ENCODE data around the gene FOXP1.

FOXP1 gene

GRCh38 chr3:71268462-71268999 is 315.0 kb downstream of the FOXP1 start:
- Histone ChIP-seq H3K14ac (ENCODE audit: low read length) (no peak overlapping the region), H3K4me2 (ENCODE audit: low read length) (no peak overlapping the region), H3K4me1 (ENCODE audit: control insufficient read depth in 1 of 2, insufficient read depth in 2 of 2, low read length in 2 of 2) (peaks cover 0 to 2% of the 10 kb centered on the region in 2 experiments), H2BK5ac (ENCODE audit: low read depth, low read length, poor library complexity) (no peak overlapping the region), H4K12ac (ENCODE audit: low read depth, low read length) (no peak overlapping the region), H3K9ac (ENCODE audit: low read length) (no peak overlapping the region), H2BK120ac (ENCODE audit: insufficient read depth, low read length, poor library complexity) (no peak overlapping the region), H3K9me3 (ENCODE audit: insufficient read depth, low read depth, low read length) (no peaks in the 10 kb centered on the region), H3K79me1 (ENCODE audit: low read length) (no peaks in the 10 kb centered on the region), H3K4ac (ENCODE audit: low read depth, low read length) (no peak overlapping the region), H2AK5ac (ENCODE audit: low read length) (no peak overlapping the region), H4K91ac (ENCODE audit: low read depth, low read length) (no peak overlapping the region), H3K79me2 (ENCODE audit: control insufficient read depth, insufficient read depth, low read length, poor library complexity) (no peaks in the 10 kb centered on the region), H3K18ac (ENCODE audit: low read length) (no peak overlapping the region), H3K27me3 (ENCODE audit: insufficient read depth, low read length) (no peaks in the 10 kb centered on the region), H3K27ac (ENCODE audit: low read depth, low read length) (no peak overlapping the region), H2BK12ac (ENCODE audit: low read length) (no peak overlapping the region), H3K23ac (ENCODE audit: low read length) (no peak overlapping the region), H4K8ac (ENCODE audit: low read depth, low read length) (no peak overlapping the region), H3K36me3 (ENCODE audit: control insufficient read depth in 1 of 2, insufficient read depth in 2 of 2, low read length in 2 of 2) (no peaks in the 10 kb centered on the region), H2AFZ (ENCODE audit: insufficient read depth, low read length, poor library complexity) (no peak overlapping the region), H3K4me3 (ENCODE audit: low read depth, low read length) (no peak overlapping the region)
- DNase-seq = no peak
- no CpG with 5 or more reads among the region's 5 CpGs for WGBS (ENCODE audit: extremely low coverage, insufficient coverage, insufficient read length)

GRCh38 chr3:71266875-71267274 is 316.7 kb downstream of the FOXP1 start:
- no peak overlapping the region for H4K91ac ChIP-seq (ENCODE audit: low read depth, low read length)
- no peak overlapping the region for H2BK5ac ChIP-seq (ENCODE audit: low read depth, low read length, poor library complexity)
- H3K14ac ChIP-seq (ENCODE audit: low read length) = no peak overlapping the region
- no peak for DNase-seq
- no peaks in the 10 kb centered on the region for H3K79me2 ChIP-seq (ENCODE audit: control insufficient read depth, insufficient read depth, low read length, poor library complexity)
- H3K4ac ChIP-seq (ENCODE audit: low read depth, low read length) = no peak overlapping the region
- H3K23ac ChIP-seq (ENCODE audit: low read length) = no peak overlapping the region
- no peak overlapping the region for H3K9ac ChIP-seq (ENCODE audit: low read length)
- no peak overlapping the region for H4K12ac ChIP-seq (ENCODE audit: low read depth, low read length)
- no peak overlapping the region for H2BK120ac ChIP-seq (ENCODE audit: insufficient read depth, low read length, poor library complexity)
- no peak overlapping the region for H4K8ac ChIP-seq (ENCODE audit: low read depth, low read length)
- no peak overlapping the region for H3K4me2 ChIP-seq (ENCODE audit: low read length)
- no peaks in the 10 kb centered on the region for H3K9me3 ChIP-seq (ENCODE audit: insufficient read depth, low read depth, low read length)
- H3K4me1 ChIP-seq (ENCODE audit: control insufficient read depth in 1 of 2, insufficient read depth in 2 of 2, low read length in 2 of 2) = peaks cover 0 to 2% of the 10 kb centered on the region in 2 experiments
- H2BK12ac ChIP-seq (ENCODE audit: low read length) = no peak overlapping the region
- H3K36me3 ChIP-seq (ENCODE audit: control insufficient read depth in 1 of 2, insufficient read depth in 2 of 2, low read length in 2 of 2) = no peaks in the 10 kb centered on the region
- no peaks in the 10 kb centered on the region for H3K27me3 ChIP-seq (ENCODE audit: insufficient read depth, low read length)
- WGBS (ENCODE audit: extremely low coverage, insufficient coverage, insufficient read length) = no CpG with 5 or more reads among the region's 1 CpG
- no peak overlapping the region for H2AFZ ChIP-seq (ENCODE audit: insufficient read depth, low read length, poor library complexity)
- H3K79me1 ChIP-seq (ENCODE audit: low read length) = no peaks in the 10 kb centered on the region
- H3K18ac ChIP-seq (ENCODE audit: low read length) = no peak overlapping the region
- no peak overlapping the region for H3K27ac ChIP-seq (ENCODE audit: low read depth, low read length)
- no peak overlapping the region for H3K4me3 ChIP-seq (ENCODE audit: low read depth, low read length)
- H2AK5ac ChIP-seq (ENCODE audit: low read length) = no peak overlapping the region

GRCh38 chr3:71265365-71265915 is 318.1 kb downstream of the FOXP1 start:
- no peak for DNase-seq
- H2AFZ ChIP-seq (ENCODE audit: insufficient read depth, low read length, poor library complexity) = no peak overlapping the region
- H3K79me1 ChIP-seq (ENCODE audit: low read length) = no peaks in the 10 kb centered on the region
- H2BK120ac ChIP-seq (ENCODE audit: insufficient read depth, low read length, poor library complexity) = no peak overlapping the region
- no peaks in the 10 kb centered on the region for H3K27me3 ChIP-seq (ENCODE audit: insufficient read depth, low read length)
- no peak overlapping the region for H3K4me3 ChIP-seq (ENCODE audit: low read depth, low read length)
- no peak overlapping the region for H3K9ac ChIP-seq (ENCODE audit: low read length)
- peaks cover 0 to 2% of the 10 kb centered on the region in 2 experiments for H3K4me1 ChIP-seq (ENCODE audit: control insufficient read depth in 1 of 2, insufficient read depth in 2 of 2, low read length in 2 of 2)
- H3K27ac ChIP-seq (ENCODE audit: low read depth, low read length) = no peak overlapping the region
- H2BK5ac ChIP-seq (ENCODE audit: low read depth, low read length, poor library complexity) = no peak overlapping the region
- H2AK5ac ChIP-seq (ENCODE audit: low read length) = no peak overlapping the region
- no peaks in the 10 kb centered on the region for H3K79me2 ChIP-seq (ENCODE audit: control insufficient read depth, insufficient read depth, low read length, poor library complexity)
- H3K9me3 ChIP-seq (ENCODE audit: insufficient read depth, low read depth, low read length) = no peaks in the 10 kb centered on the region
- H2BK12ac ChIP-seq (ENCODE audit: low read length) = no peak overlapping the region
- no peak overlapping the region for H4K8ac ChIP-seq (ENCODE audit: low read depth, low read length)
- H3K23ac ChIP-seq (ENCODE audit: low read length) = peak overlapping the region; percentile 35
- H4K91ac ChIP-seq (ENCODE audit: low read depth, low read length) = no peak overlapping the region
- no peak overlapping the region for H3K4ac ChIP-seq (ENCODE audit: low read depth, low read length)
- no peak overlapping the region for H3K4me2 ChIP-seq (ENCODE audit: low read length)
- H3K36me3 ChIP-seq (ENCODE audit: control insufficient read depth in 1 of 2, insufficient read depth in 2 of 2, low read length in 2 of 2) = no peaks in the 10 kb centered on the region
- no peak overlapping the region for H3K14ac ChIP-seq (ENCODE audit: low read length)
- no peak overlapping the region for H3K18ac ChIP-seq (ENCODE audit: low read length)
- H4K12ac ChIP-seq (ENCODE audit: low read depth, low read length) = no peak overlapping the region
- WGBS (ENCODE audit: extremely low coverage, insufficient coverage, insufficient read length) = no CpG with 5 or more reads among the region's 9 CpGs

GRCh38 chr3:71264840-71265239 is 318.7 kb downstream of the FOXP1 start:
- Histone ChIP-seq H3K36me3 (ENCODE audit: control insufficient read depth in 1 of 2, insufficient read depth in 2 of 2, low read length in 2 of 2) (no peaks in the 10 kb centered on the region), H3K27me3 (ENCODE audit: insufficient read depth, low read length) (no peaks in the 10 kb centered on the region), H2AFZ (ENCODE audit: insufficient read depth, low read length, poor library complexity) (no peak overlapping the region), H3K27ac (ENCODE audit: low read depth, low read length) (no peak overlapping the region), H2BK5ac (ENCODE audit: low read depth, low read length, poor library complexity) (no peak overlapping the region), H3K79me1 (ENCODE audit: low read length) (no peaks in the 10 kb centered on the region), H2AK5ac (ENCODE audit: low read length) (no peak overlapping the region), H3K79me2 (ENCODE audit: control insufficient read depth, insufficient read depth, low read length, poor library complexity) (no peaks in the 10 kb centered on the region), H3K23ac (ENCODE audit: low read length) (no peak overlapping the region), H3K4ac (ENCODE audit: low read depth, low read length) (no peak overlapping the region), H2BK120ac (ENCODE audit: insufficient read depth, low read length, poor library complexity) (no peak overlapping the region), H3K14ac (ENCODE audit: low read length) (no peak overlapping the region), H3K4me3 (ENCODE audit: low read depth, low read length) (no peak overlapping the region), H3K9me3 (ENCODE audit: insufficient read depth, low read depth, low read length) (no peaks in the 10 kb centered on the region), H3K4me1 (ENCODE audit: control insufficient read depth in 1 of 2, insufficient read depth in 2 of 2, low read length in 2 of 2) (peaks cover 0 to 2% of the 10 kb centered on the region in 2 experiments), H4K12ac (ENCODE audit: low read depth, low read length) (no peak overlapping the region), H3K4me2 (ENCODE audit: low read length) (no peak overlapping the region), H4K8ac (ENCODE audit: low read depth, low read length) (no peak overlapping the region), H4K91ac (ENCODE audit: low read depth, low read length) (no peak overlapping the region), H3K18ac (ENCODE audit: low read length) (no peak overlapping the region), H2BK12ac (ENCODE audit: low read length) (no peak overlapping the region), H3K9ac (ENCODE audit: low read length) (no peak overlapping the region)
- DNase-seq = peak; percentile 14 to 52
- no CpG with 5 or more reads among the region's 2 CpGs for WGBS (ENCODE audit: extremely low coverage, insufficient coverage, insufficient read length)

All from trophoblast cell (in vitro differentiated cells and primary cell).